H1 (cell line): ENCODE data around the gene FOXD2. TPM values are rescaled to one million over a fixed set of nuclear protein-coding genes. Genes with fewer than 3 reads are reported as not detected.

ENCODE experiments used
- CTCF ChIA-PET: fragments of 300-600 bp; sonication (Branson Sonifier 250); formaldehyde crosslinking; loops from one replicate; lab custom pipeline; 2021; ENCODE audit not compliant: partially characterized antibody; lab: Charles Lee
- POLR2A ChIA-PET: fragments of 300-600 bp; sonication (Branson Sonifier 250); formaldehyde crosslinking; loops from one replicate; lab custom pipeline; 2021; ENCODE audit warnings: inconsistent platforms; ENCODE audit not compliant: partially characterized antibody; lab: Charles Lee
- DNase-seq, 2 experiments: peaks; one replicate each; pipeline versions ENCODE4 v3.0.0 to v3.0.0-alpha.2; 2010 to 2022; ENCODE audit warnings: low spot score in 2 of 2, low read depth in 1 of 2, mixed read lengths in 1 of 2
- FAIRE-seq: peaks from 2 replicates; lab custom pipeline; 2011; peaks lifted over from hg19 to GRCh38; lab: Jason Lieb, UNC
- H2AFZ ChIP-seq: 2 replicates; pipeline ENCODE4 v1.8.1; 2012; ENCODE audit warnings: low read length, inconsistent platforms
- H2AK5ac ChIP-seq: 2 replicates; pipeline ENCODE4 v1.6.1; 2013; ENCODE audit warnings: low read depth, low read length
- H2BK120ac ChIP-seq: replicated peaks from 2 replicates; pipeline ENCODE3; 2013; ENCODE audit warnings: low read depth, low read length, inconsistent platforms
- H2BK12ac ChIP-seq: 2 replicates; pipeline ENCODE4 v1.6.1; 2013; ENCODE audit warnings: low read depth, low read length
- H2BK15ac ChIP-seq: 2 replicates; pipeline ENCODE4 v1.6.1; 2013; ENCODE audit warnings: low read length
- H2BK20ac ChIP-seq: 2 replicates; pipeline ENCODE4 v1.6.1; 2013; ENCODE audit warnings: low read length
- H2BK5ac ChIP-seq: 2 replicates; pipeline ENCODE4 v1.6.1; 2013; ENCODE audit warnings: low read depth, low read length
- H3K14ac ChIP-seq: 2 replicates; pipeline ENCODE4 v1.6.1; 2013; ENCODE audit warnings: inconsistent platforms; ENCODE audit not compliant: insufficient read length
- H3K18ac ChIP-seq: 2 replicates; pipeline ENCODE4 v1.6.1; 2013; ENCODE audit warnings: low read length; ENCODE audit errors: extremely low read depth
- H3K23ac ChIP-seq: 2 replicates; pipeline ENCODE4 v1.6.1; 2013; ENCODE audit warnings: inconsistent platforms; ENCODE audit not compliant: insufficient read length
- H3K23me2 ChIP-seq: 2 replicates; pipeline ENCODE4 v1.6.1; 2013; ENCODE audit warnings: low read depth, low read length
- H3K27ac ChIP-seq: 2 replicates; pipeline ENCODE4 v1.6.1; 2011; ENCODE audit warnings: low read depth, low read length, inconsistent platforms
- H3K27me3 ChIP-seq, 4 experiments: replicated peaks in 1 of 4; 1 replicate in 1 of 4; 2 replicates in 3 of 4; pipeline versions ENCODE4 v1.6.1 to v1.8.1; 2011 to 2013; ENCODE audit warnings: low read length in 3 of 4, mild to moderate bottlenecking in 3 of 4, inconsistent platforms in 2 of 4, mixed read lengths in 2 of 4, moderate library complexity in 1 of 4; ENCODE audit not compliant: control insufficient read depth in 3 of 4, insufficient read depth in 3 of 4; ENCODE audit errors: extremely low read depth in 1 of 4
- H3K36me3 ChIP-seq, 4 experiments: 2 replicates each; pipeline versions ENCODE4 v1.6.1 to v1.8.1; 2011 to 2013; ENCODE audit warnings: mild to moderate bottlenecking in 4 of 4, low read length in 3 of 4, moderate library complexity in 2 of 4, control low read depth in 1 of 4, inconsistent platforms in 1 of 4; ENCODE audit not compliant: insufficient read depth in 4 of 4, control insufficient read depth in 2 of 4
- H3K4ac ChIP-seq: replicated peaks from 2 replicates; pipeline ENCODE3; 2013; ENCODE audit warnings: low read length, low read depth, mixed read lengths, inconsistent platforms; ENCODE audit not compliant: insufficient read length
- H3K4me1 ChIP-seq, 4 experiments: replicated peaks in 1 of 4; 1 replicate in 1 of 4; 2 replicates in 3 of 4; pipeline versions ENCODE4 v1.6.1 to v1.8.1; 2011 to 2013; ENCODE audit warnings: low read length in 3 of 4, inconsistent platforms in 2 of 4, mixed read lengths in 1 of 4; ENCODE audit not compliant: insufficient read depth in 4 of 4, control insufficient read depth in 3 of 4
- H3K4me2 ChIP-seq, 2 experiments: 2 replicates each; pipeline versions ENCODE4 v1.6.1 to v1.8.1; 2011 to 2013; ENCODE audit warnings: low read depth in 2 of 2, low read length in 2 of 2, control low read depth in 1 of 2, inconsistent platforms in 1 of 2, mild to moderate bottlenecking in 1 of 2; ENCODE audit not compliant: insufficient read depth in 1 of 2
- H3K4me3 ChIP-seq, 4 experiments: fragments of 200-600, 300-600 bp in 1 of 4; sonication (generic), shearing (Covaris generic), sonication (Bioruptor Twin) in 1 of 4; 2 replicates each; pipeline versions ENCODE4 v1.5.1 to v1.8.1; 2011 to 2016; ENCODE audit warnings: low read length in 4 of 4, low read depth in 3 of 4, control low read depth in 2 of 4, inconsistent platforms in 2 of 4, mild to moderate bottlenecking in 2 of 4, mixed read lengths in 1 of 4, moderate library complexity in 1 of 4; ENCODE audit not compliant: insufficient read depth in 2 of 4; ENCODE audit errors: extremely low read depth in 1 of 4
- H3K56ac ChIP-seq: replicated peaks from 2 replicates; pipeline ENCODE3; 2013; ENCODE audit warnings: low read depth, mild to moderate bottlenecking, mixed read lengths, low read length, inconsistent platforms; ENCODE audit not compliant: insufficient read length
- H3K79me1 ChIP-seq: 2 replicates; pipeline ENCODE4 v1.6.1; 2013; ENCODE audit warnings: low read depth, low read length, control low read depth
- H3K79me2 ChIP-seq, 2 experiments: 2 replicates each; pipeline versions ENCODE4 v1.6.1 to v1.8.1; 2012 to 2013; ENCODE audit warnings: low read length in 2 of 2, mild to moderate bottlenecking in 2 of 2, inconsistent platforms in 1 of 2; ENCODE audit not compliant: insufficient read depth in 2 of 2, control insufficient read depth in 1 of 2
- H3K9ac ChIP-seq, 4 experiments: replicated peaks in 1 of 4; 1 replicate in 1 of 4; 2 replicates in 3 of 4; pipeline versions ENCODE4 v1.6.1 to v1.8.1; 2011 to 2013; ENCODE audit warnings: low read depth in 3 of 4, low read length in 3 of 4, control low read depth in 2 of 4, mild to moderate bottlenecking in 2 of 4, moderate library complexity in 2 of 4, inconsistent platforms in 1 of 4; ENCODE audit errors: extremely low read depth in 1 of 4
- H3K9me3 ChIP-seq, 2 experiments: 2 replicates each; pipeline versions ENCODE4 v1.6.1 to v1.8.1; 2012 to 2013; ENCODE audit warnings: mild to moderate bottlenecking in 2 of 2, moderate library complexity in 2 of 2, control low read depth in 1 of 2, inconsistent platforms in 1 of 2, low read depth in 1 of 2, low read length in 1 of 2, mixed read lengths in 1 of 2; ENCODE audit not compliant: insufficient read depth in 2 of 2
- H4K20me1 ChIP-seq, 2 experiments: replicated peaks in 1 of 2; 2 replicates each; pipeline versions ENCODE3 to v1.8.1; 2011 to 2013; ENCODE audit warnings: inconsistent platforms in 2 of 2, low read length in 2 of 2, mild to moderate bottlenecking in 1 of 2; ENCODE audit not compliant: insufficient read depth in 2 of 2, control insufficient read depth in 1 of 2
- H4K5ac ChIP-seq: 2 replicates; pipeline ENCODE4 v1.6.1; 2013; ENCODE audit warnings: low read length, low read depth, mixed read lengths, inconsistent platforms; ENCODE audit not compliant: insufficient read length
- H4K8ac ChIP-seq: 2 replicates; pipeline ENCODE4 v1.8.0; 2013; ENCODE audit warnings: mild to moderate bottlenecking, moderate library complexity, low read length, inconsistent platforms; ENCODE audit not compliant: insufficient read depth; ENCODE audit errors: extremely low read depth
- H4K91ac ChIP-seq: replicated peaks from 2 replicates; pipeline ENCODE3; 2013; ENCODE audit warnings: low read length, mixed read lengths, inconsistent platforms; ENCODE audit not compliant: insufficient read length
- POLR2A ChIP-seq, 2 experiments: IDR thresholded peaks; 1 replicate in 1 of 2; 2 replicates in 1 of 2; pipeline ENCODE4 v1.6.1; 2011; ENCODE audit warnings: low read depth in 2 of 2, low read length in 2 of 2, mild to moderate bottlenecking in 2 of 2; ENCODE audit errors: control extremely low read depth in 1 of 2
- POU5F1 ChIP-seq: IDR thresholded peaks from 2 replicates; pipeline ENCODE4 v1.6.1; 2011; ENCODE audit warnings: low read depth, mild to moderate bottlenecking, low read length, moderate library complexity
- WGBS, 2 experiments: shearing (Covaris generic) in 1 of 2; methylation state at CpG; one replicate each; pipeline versions ENCODE4 v1.1.6 to v1.1.7; 2013 to 2015; ENCODE audit warnings: low lambda C conversion rate in 2 of 2, mixed read lengths in 2 of 2, inconsistent platforms in 1 of 2, low coverage in 1 of 2, missing lambda C conversion rate in 1 of 2; ENCODE audit not compliant: insufficient replicate concordance in 2 of 2, insufficient coverage in 1 of 2, insufficient read length in 1 of 2; ENCODE audit errors: extremely low coverage in 1 of 2, missing lambda C conversion rate in 1 of 2; 5-methylcytosine and 5-hydroxymethylcytosine counted together
- polyA plus RNA-seq, 7 experiments: library from polyadenylated mRNA; depleted of rRNA in 3 of 7; stranded (reverse) in 5 of 7; unstranded in 2 of 7; fragments of >200 nt in 5 of 7; fragments of 200-250 nt in 2 of 7; gene quantifications; 1 replicate in 5 of 7; 2 replicates in 1 of 7; 4 replicates in 1 of 7; pipeline versions ENCODE4 v1.2.1 to v1.2.3, GENCODE V29; 2011 to 2013; ENCODE audit warnings: missing spikeins in 2 of 7, mixed read lengths in 2 of 7
- total RNA-seq: library from RNA; stranded (reverse); fragmentation: NEBNext Ultra II Directional; extraction: Animal tissue kit (Norgen Biotek cat#: 25700); gene quantifications from 2 replicates; pipeline ENCODE4 v1.2.1, GENCODE V29; 2021

Gene FOXD2
- total and polyA plus RNA-seq, 2 of the 8 experiments (the other 6 are each of a cell fraction or from before 2014, with no cell fraction given): not detected

DNA sequence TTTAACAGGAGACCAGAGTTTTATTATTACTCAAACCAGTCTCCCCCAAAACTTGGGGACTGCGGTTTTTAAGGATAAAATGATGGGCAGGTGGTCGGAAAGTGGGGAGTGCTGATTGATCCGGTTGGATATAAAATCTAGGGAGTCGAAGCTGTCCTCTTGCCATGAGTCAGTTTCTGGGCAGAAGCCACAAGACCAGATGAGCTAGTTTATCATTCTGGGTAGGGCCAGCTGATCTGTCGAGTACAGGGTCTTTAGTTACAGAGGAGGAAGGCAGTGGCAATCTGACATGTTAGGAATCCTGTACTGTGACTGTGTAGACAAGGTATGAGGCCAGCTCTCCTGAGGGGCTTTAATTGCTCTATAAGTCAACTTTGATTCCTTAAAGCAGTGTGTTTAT, 44.7 kb upstream of the FOXD2 start:
- H2BK120ac ChIP-seq: no peak overlapping the region
- 92% methylated on average over 5 of the region's 5 CpGs; no CpG with 5 or more reads in 1 of the 2 experiments for WGBS, 2 experiments
- POLR2A ChIA-PET: no interaction called here
- no peak for TF ChIP-seq POLR2A (IDR thresholded peaks at IDR 0.05; ENCODE audit: control extremely low read depth in 1 of 2, low read depth in 2 of 2, low read length in 2 of 2)
- TF ChIP-seq POU5F1: no peak

More for the DNA sequence above, 44.7 kb upstream of the FOXD2 start:
- H4K5ac ChIP-seq: no peak overlapping the region
- H2AFZ ChIP-seq: no peak overlapping the region
- CTCF ChIA-PET: interaction anchor here (0.6 to 1.8 kb wide), 4 partner anchors 10 to 1985 kb away, joined by 3 to 8 read pairs (median 3); no protein-coding TSS in a partner anchor
- H2AK5ac ChIP-seq: no peak overlapping the region
- DNase-seq (no peak), FAIRE-seq (no peak)
- H4K91ac ChIP-seq: no peak overlapping the region
- no peak overlapping the region for H2BK12ac ChIP-seq
- no peak overlapping the region for H3K9ac ChIP-seq
- H3K4me2 ChIP-seq: no peak overlapping the region
- H4K8ac ChIP-seq: no peak overlapping the region
- peaks cover 0 to 2% (median 0%) of the 10 kb centered on the region in 4 experiments; a peak in 2 of 7 replicates for H3K27me3 ChIP-seq
- H3K36me3 ChIP-seq: no peaks in the 10 kb centered on the region
- no peak overlapping the region for H3K18ac ChIP-seq
- no peak overlapping the region for H3K4me3 ChIP-seq
- no peak overlapping the region for H2BK5ac ChIP-seq
- no peak overlapping the region for H3K27ac ChIP-seq
- no peak overlapping the region for H2BK15ac ChIP-seq
- no peak overlapping the region for H3K14ac ChIP-seq
- no peak overlapping the region for H3K4ac ChIP-seq
- no peaks in the 10 kb centered on the region for H3K79me2 ChIP-seq
- no peak overlapping the region for H2BK20ac ChIP-seq
- no peaks in the 10 kb centered on the region for H3K23me2 ChIP-seq
- peaks cover 0 to 3% of the 10 kb centered on the region in 2 experiments for H4K20me1 ChIP-seq
- no peak overlapping the region for H3K23ac ChIP-seq
- no peaks in the 10 kb centered on the region for H3K9me3 ChIP-seq
- H3K4me1 ChIP-seq: no peaks in the 10 kb centered on the region
- H3K56ac ChIP-seq: no peak overlapping the region
- H3K79me1 ChIP-seq: no peaks in the 10 kb centered on the region
